ENCODE data around the gene FHIT. TPM values are rescaled to one million over a fixed set of nuclear protein-coding genes. Genes with fewer than 3 reads are reported as not detected.

FHIT gene
- total and polyA plus RNA-seq, 5 experiments from 2014 or later: 11.7 to 32.3 (median 15.5) TPM

- no peaks in the 10 kb centered on the region for H3K36me3 Mint-ChIP-seq
- peaks cover 0 to 1% (median 0%) of the 10 kb centered on the region in 9 donors for H3K9me3 Mint-ChIP-seq
- DNase-seq (peak in 2 of 10 donors; percentile 3 to 9), ATAC-seq (peak in 1 of 2 donors; percentile 32)
- H3K27me3 Mint-ChIP-seq: no peaks in the 10 kb centered on the region
- peak overlapping the region in 8 of 10 donors; percentile 6 to 94 (median 63) for H3K27ac Mint-ChIP-seq
- POLR2A ChIA-PET: no interaction called here
- H3K4me3 Mint-ChIP-seq: peak overlapping the region in 3 of 10 donors; percentile 0 to 8 (median 1)
- peaks cover 19 to 35% (median 29%) of the 10 kb centered on the region in 4 donors for H3K4me1 Mint-ChIP-seq
Measured at GRCh38 chr3:60262546-60262945, 988.7 kb downstream of the FHIT start.

GRCh38 chr3:60260546-60260945 lies 990.7 kb downstream of the FHIT start:
- Mint-ChIP-seq H3K4me3 (no peak overlapping the region), H3K27ac (no peak overlapping the region), H3K9me3 (peaks cover 0 to 3% (median 0%) of the 10 kb centered on the region in 9 donors), H3K4me1 (peaks cover 27 to 47% (median 40%) of the 10 kb centered on the region in 4 donors), H3K27me3 (no peaks in the 10 kb centered on the region), H3K36me3 (no peaks in the 10 kb centered on the region)
- ATAC-seq (no peak), DNase-seq (no peak)
- POLR2A ChIA-PET: no interaction called here

DNA sequence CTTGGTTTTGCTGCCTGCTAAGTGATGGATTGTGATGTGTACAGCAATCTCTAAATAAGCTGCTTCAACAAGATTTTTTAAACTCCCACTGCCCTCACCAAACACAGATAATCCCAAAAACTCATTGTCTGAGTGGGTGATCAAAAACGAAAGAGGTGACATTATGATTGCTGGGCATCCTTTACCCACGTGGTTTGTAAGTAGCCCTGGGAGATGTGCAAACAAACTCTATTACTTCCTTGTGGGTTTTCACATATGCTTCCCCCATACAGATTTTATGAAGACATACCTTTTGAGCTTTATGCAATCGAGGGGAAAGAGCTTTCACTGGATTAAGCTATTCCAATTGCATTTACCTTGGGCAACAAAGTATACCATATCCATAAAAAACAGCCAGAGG lies 1000.4 kb downstream of the FHIT start:
- no peak overlapping the region for H3K27ac Mint-ChIP-seq

DNA sequence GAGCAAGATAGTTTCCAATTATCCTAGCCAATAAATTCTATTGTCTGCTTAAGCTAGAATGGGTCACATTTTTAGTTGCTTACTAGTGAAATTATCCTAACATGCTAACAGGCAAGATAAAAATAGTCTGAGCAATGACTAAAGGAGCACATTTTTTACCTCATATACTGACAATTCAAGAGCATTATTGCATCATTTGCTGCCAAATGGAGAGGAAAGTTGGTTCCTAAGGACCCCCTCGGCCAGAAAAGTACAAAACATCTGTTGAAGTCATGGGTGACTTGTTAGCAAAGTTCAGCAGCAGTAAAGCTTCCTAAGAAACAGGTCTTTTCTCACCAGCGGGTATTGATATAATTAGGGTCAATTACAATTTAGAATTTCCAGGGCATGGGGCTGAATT lies 1001.0 kb downstream of the FHIT start:
- Mint-ChIP-seq H3K27me3 (no peaks in the 10 kb centered on the region), H3K9me3 (no peaks in the 10 kb centered on the region)
- no peak for ATAC-seq

More for the DNA sequence above, 1000.4 kb downstream of the FHIT start:
- H3K4me1 Mint-ChIP-seq: peaks cover 0 to 2% (median under 1%) of the 10 kb centered on the region in 4 donors
- POLR2A ChIA-PET: no interaction called here
- no peaks in the 10 kb centered on the region for H3K27me3 Mint-ChIP-seq
- no peak for ATAC-seq
- H3K9me3 Mint-ChIP-seq: no peaks in the 10 kb centered on the region
- H3K36me3 Mint-ChIP-seq: peaks cover 0 to 4% (median 0%) of the 10 kb centered on the region in 3 donors
- no peak for DNase-seq
- H3K4me3 Mint-ChIP-seq: no peak overlapping the region

DNA sequence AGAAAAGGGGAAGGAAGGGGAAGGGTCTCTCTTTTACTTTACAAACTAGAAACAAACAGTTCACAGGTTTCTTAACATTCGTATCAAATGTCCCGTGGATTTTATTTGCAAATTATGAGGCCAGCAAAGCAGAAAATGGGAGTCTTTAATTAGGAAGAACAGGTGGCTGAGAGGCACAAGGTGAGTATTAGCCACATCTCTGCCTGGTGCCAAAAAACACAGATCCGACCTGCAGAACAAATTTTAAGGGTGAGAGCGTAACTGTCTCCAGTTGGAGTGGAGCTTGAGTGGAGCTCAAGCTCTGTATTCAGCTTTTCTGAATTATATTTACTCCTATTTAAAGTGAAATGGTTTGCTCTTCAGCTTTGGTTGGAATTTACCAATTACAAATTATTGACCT lies 1004.9 kb downstream of the FHIT start:
- DNase-seq (no peak), ATAC-seq (no peak)
- Mint-ChIP-seq H3K4me1 (peaks cover 0 to 2% (median under 1%) of the 10 kb centered on the region in 4 donors), H3K9me3 (no peaks in the 10 kb centered on the region), H3K4me3 (no peak overlapping the region), H3K27ac (no peak overlapping the region), H3K27me3 (no peaks in the 10 kb centered on the region), H3K36me3 (peaks cover 0 to 4% (median 0%) of the 10 kb centered on the region in 3 donors)
- POLR2A ChIA-PET: no interaction called here

More for the DNA sequence above, 1001.0 kb downstream of the FHIT start:
- H3K4me1 Mint-ChIP-seq: peaks cover 0 to 2% (median under 1%) of the 10 kb centered on the region in 4 donors
- no peak overlapping the region for H3K4me3 Mint-ChIP-seq
- peaks cover 0 to 4% (median 0%) of the 10 kb centered on the region in 3 donors for H3K36me3 Mint-ChIP-seq
- DNase-seq: no peak
- POLR2A ChIA-PET: no interaction called here
- H3K27ac Mint-ChIP-seq: no peak overlapping the region

DNA sequence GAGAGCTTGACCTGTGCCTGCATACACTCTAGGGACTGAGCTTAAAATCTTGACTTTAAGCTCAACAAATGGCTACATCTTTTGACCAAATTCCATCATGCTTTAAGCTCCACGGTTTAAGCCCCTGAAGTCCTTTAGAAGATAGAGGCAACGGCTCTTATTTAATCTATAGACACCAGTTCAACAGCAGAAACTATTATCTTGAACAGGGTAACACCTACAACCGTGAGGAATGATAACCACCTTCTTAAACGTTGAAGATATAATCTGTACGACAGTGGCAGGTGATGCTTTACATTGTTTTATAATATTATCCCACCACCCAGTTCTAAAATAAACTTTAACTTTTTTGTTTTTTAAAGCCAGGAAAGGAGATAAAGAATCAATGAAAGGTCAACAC lies 1007.8 kb downstream of the FHIT start:
- Mint-ChIP-seq H3K9me3 (no peaks in the 10 kb centered on the region), H3K36me3 (peaks cover 0 to 3% (median 0%) of the 10 kb centered on the region in 3 donors), H3K27ac (no peak overlapping the region), H3K4me1 (peaks cover 0 to 6% (median 3%) of the 10 kb centered on the region in 4 donors), H3K4me3 (no peak overlapping the region), H3K27me3 (no peaks in the 10 kb centered on the region)
- POLR2A ChIA-PET: no interaction called here
- no peak for ATAC-seq
- DNase-seq: no peak

DNA sequence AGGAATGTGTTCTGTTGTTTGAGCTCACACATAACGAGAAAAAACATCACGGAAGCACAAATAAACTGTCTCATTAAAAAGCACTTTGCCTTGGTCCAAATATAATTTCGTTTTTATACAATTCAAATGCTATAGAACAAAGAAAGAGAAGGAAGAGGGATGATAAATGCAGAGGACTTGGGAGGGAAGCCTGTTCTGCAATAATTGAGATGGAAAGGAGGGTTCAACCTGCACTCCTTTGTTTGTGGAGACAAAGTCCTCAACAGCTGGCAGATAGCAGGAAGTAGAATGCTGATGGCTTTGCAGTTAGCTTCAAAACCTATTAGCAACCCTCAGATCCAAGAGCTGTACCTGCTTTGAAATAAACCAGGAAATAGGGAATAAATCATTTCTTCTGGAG lies 1010.8 kb downstream of the FHIT start:
- no peaks in the 10 kb centered on the region for H3K36me3 Mint-ChIP-seq
- H3K27ac Mint-ChIP-seq: no peak overlapping the region
- no peaks in the 10 kb centered on the region for H3K27me3 Mint-ChIP-seq
- peaks cover 0 to 12% (median 4%) of the 10 kb centered on the region in 4 donors for H3K4me1 Mint-ChIP-seq
- DNase-seq (no peak), ATAC-seq (no peak)
- no peaks in the 10 kb centered on the region for H3K9me3 Mint-ChIP-seq
- POLR2A ChIA-PET: no interaction called here
- H3K4me3 Mint-ChIP-seq: no peak overlapping the region

DNA sequence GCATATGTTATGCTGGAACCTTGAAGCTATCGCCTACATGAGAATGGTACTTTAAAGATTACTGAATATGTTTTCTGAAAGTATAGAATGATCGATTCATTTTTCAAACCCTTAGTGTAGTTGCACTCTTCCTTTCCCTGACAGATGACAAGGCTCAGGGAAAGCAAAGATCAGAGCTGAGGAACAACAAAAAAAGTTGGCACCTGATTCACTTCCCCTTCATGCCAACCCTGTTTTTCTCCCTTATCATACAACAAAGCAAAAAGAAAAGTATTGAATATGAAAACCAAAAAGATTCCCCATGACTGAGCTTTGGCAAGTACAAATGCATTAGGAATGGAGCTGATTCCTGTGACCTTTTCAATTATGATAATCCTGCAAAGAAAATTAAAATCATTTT lies 1012.7 kb downstream of the FHIT start:
- H3K27me3 Mint-ChIP-seq: no peaks in the 10 kb centered on the region
- H3K36me3 Mint-ChIP-seq: peaks cover 0 to 4% (median 3%) of the 10 kb centered on the region in 3 donors
- H3K27ac Mint-ChIP-seq: no peak overlapping the region
- ATAC-seq: no peak
- POLR2A ChIA-PET: interaction anchor here (0.6 kb wide), 1 partner anchor 269 kb away, joined by 4 read pairs; no protein-coding TSS in a partner anchor
- no peak for DNase-seq
- H3K4me1 Mint-ChIP-seq: peaks cover 0 to 12% (median 4%) of the 10 kb centered on the region in 4 donors
- no peak overlapping the region for H3K4me3 Mint-ChIP-seq
- H3K9me3 Mint-ChIP-seq: peaks cover 0 to 8% (median 2%) of the 10 kb centered on the region in 9 donors

DNA sequence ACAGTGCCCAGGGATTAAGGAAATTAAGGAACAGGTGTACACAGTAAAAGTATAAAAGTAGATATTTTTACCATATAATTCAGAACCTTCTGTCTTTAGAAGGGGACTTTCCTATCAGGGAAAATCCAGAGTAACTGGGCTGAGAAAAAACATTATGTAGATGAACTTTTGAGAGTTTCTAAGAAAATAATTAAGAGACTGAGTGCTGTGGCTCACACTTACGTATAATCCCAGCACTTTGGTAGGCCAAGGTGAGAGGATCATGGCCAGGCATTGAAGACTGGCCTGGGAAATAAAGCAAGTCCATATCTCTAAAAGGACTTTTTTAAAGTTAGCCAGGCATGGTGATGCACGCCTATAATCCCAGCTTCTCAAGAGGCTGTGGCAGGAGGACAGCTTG lies 1021.8 kb downstream of the FHIT start:
- Mint-ChIP-seq H3K27ac (no peak overlapping the region), H3K36me3 (peaks cover 0 to 7% (median 4%) of the 10 kb centered on the region in 3 donors), H3K9me3 (peaks cover 0 to 22% (median 2%) of the 10 kb centered on the region in 9 donors), H3K27me3 (no peaks in the 10 kb centered on the region), H3K4me1 (peaks cover 0 to 14% (median 4%) of the 10 kb centered on the region in 4 donors), H3K4me3 (no peak overlapping the region)
- POLR2A ChIA-PET: no interaction called here
- no peak for DNase-seq
- no peak for ATAC-seq

- POLR2A ChIA-PET: no interaction called here
- DNase-seq (no peak), ATAC-seq (no peak)
- Mint-ChIP-seq H3K36me3 (peaks cover 0 to 5% (median 3%) of the 10 kb centered on the region in 3 donors), H3K27me3 (no peaks in the 10 kb centered on the region), H3K9me3 (peaks cover 0 to 16% (median 2%) of the 10 kb centered on the region in 9 donors), H3K27ac (no peak overlapping the region), H3K4me3 (no peak overlapping the region), H3K4me1 (peaks cover 0 to 14% (median 4%) of the 10 kb centered on the region in 4 donors)
Measured at GRCh38 chr3:60228823-60229222, 1022.4 kb downstream of the FHIT start.

GRCh38 chr3:60226912-60227311 lies 1024.3 kb downstream of the FHIT start:
- H3K4me3 Mint-ChIP-seq: no peak overlapping the region
- H3K4me1 Mint-ChIP-seq: peaks cover 0 to 14% (median 4%) of the 10 kb centered on the region in 4 donors
- no peaks in the 10 kb centered on the region for H3K27me3 Mint-ChIP-seq
- H3K27ac Mint-ChIP-seq: no peak overlapping the region
- DNase-seq (no peak), ATAC-seq (no peak)
- peaks cover 0 to 2% (median 0%) of the 10 kb centered on the region in 3 donors for H3K36me3 Mint-ChIP-seq
- peaks cover 0 to 10% (median 0%) of the 10 kb centered on the region in 9 donors for H3K9me3 Mint-ChIP-seq
- POLR2A ChIA-PET: no interaction called here

DNA sequence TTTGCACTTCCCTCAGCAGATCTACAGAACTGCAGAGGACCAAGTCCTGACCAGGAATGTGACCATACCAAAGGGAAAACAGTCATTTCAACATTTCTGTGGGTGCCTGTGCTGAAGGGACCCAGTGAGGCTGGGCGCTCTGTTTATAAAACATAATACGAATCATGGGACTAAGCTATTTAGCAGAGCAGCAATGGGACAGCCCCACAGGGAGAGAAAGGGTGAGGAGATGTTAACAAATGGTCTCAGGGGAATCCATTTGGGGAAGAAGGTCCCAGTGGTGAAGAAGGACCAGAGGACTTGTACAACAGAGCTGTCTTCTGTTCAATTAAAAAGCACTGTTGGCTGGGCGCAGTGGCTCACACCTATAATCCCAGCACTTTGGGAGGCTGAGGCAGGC lies 1025.4 kb downstream of the FHIT start:
- H3K4me1 Mint-ChIP-seq: peaks cover 0 to 14% (median 4%) of the 10 kb centered on the region in 4 donors
- H3K27ac Mint-ChIP-seq: peak overlapping the region in 1 of 10 donors; percentile 86
- no peaks in the 10 kb centered on the region for H3K9me3 Mint-ChIP-seq
- POLR2A ChIA-PET: no interaction called here
- ATAC-seq (no peak), DNase-seq (no peak)
- H3K4me3 Mint-ChIP-seq: no peak overlapping the region
- peaks cover 0 to 2% (median 0%) of the 10 kb centered on the region in 3 donors for H3K36me3 Mint-ChIP-seq
- H3K27me3 Mint-ChIP-seq: no peaks in the 10 kb centered on the region

- Mint-ChIP-seq H3K36me3 (peaks cover 0 to 2% (median 0%) of the 10 kb centered on the region in 3 donors), H3K27me3 (no peaks in the 10 kb centered on the region), H3K27ac (peak overlapping the region in 1 of 10 donors; percentile 69), H3K4me3 (no peak overlapping the region), H3K9me3 (no peaks in the 10 kb centered on the region), H3K4me1 (peaks cover 0 to 6% (median 3%) of the 10 kb centered on the region in 4 donors)
- ATAC-seq (no peak), DNase-seq (no peak)
- POLR2A ChIA-PET: no interaction called here
Measured at GRCh38 chr3:60220768-60221167, 1030.5 kb downstream of the FHIT start.

DNA sequence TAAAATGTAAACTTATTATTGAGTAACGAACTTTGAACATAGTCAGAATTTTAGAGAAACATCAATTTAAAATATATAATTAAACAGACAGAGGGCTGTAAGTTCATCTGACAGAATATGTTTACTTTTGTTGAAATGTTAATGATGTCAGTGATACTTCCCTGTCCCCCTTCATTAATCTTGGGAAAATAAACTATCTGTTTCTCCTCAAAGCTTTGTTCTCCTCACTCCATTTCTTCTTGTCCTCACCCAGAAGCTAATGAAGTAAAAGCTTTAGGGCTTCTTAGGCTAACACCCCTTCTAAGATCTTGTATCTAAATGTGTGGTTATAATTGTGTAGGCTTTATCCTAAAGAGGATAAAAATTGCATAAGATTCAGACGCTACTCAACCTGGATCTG lies 1031.8 kb downstream of the FHIT start:
- H3K36me3 Mint-ChIP-seq: no peaks in the 10 kb centered on the region
- DNase-seq (no peak), ATAC-seq (no peak)
- no peak overlapping the region for H3K4me3 Mint-ChIP-seq
- H3K27ac Mint-ChIP-seq: no peak overlapping the region
- H3K27me3 Mint-ChIP-seq: no peaks in the 10 kb centered on the region
- H3K9me3 Mint-ChIP-seq: no peaks in the 10 kb centered on the region
- H3K4me1 Mint-ChIP-seq: peaks cover 0 to 2% (median 0%) of the 10 kb centered on the region in 4 donors
- POLR2A ChIA-PET: no interaction called here

All from naive thymus-derived CD8-positive, alpha-beta T cell (primary cell).